ENCODE measurements around the gene METTL8.
"Not testable (repeated sequence)": the region's sequence is repeated elsewhere in the genome, so short reads cannot be mapped to it uniquely, and the experiment has no call there.

The METTL8 gene

DNA sequence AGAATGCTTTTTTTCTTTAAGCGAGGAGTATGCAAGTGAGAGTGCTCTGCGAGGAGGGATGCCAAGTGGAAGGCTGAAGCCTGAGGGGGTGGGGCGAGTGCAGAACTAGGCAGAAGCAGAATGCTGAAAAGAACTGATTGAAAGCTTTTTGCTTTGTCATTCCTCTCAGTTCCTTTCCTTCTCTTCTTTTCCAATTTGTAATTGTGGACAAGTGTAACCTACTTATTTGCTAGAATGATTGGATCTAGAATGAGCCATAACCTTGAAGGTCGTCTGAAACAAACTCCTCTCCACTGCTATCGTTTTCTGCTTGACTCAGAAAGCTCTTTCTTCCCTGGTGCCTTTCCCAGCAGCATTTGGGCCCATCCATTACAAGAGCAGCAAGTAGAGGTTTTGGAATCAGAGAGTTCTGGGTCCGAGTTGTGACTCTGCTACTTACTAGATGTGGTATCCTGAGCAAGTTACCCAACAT is 115.3 kb downstream of the METTL8 start:
- no peak overlapping the region for H3K4me3 ChIP-seq (ENCODE audit: low read length)
- TF ChIP-seq, protein P1, sequence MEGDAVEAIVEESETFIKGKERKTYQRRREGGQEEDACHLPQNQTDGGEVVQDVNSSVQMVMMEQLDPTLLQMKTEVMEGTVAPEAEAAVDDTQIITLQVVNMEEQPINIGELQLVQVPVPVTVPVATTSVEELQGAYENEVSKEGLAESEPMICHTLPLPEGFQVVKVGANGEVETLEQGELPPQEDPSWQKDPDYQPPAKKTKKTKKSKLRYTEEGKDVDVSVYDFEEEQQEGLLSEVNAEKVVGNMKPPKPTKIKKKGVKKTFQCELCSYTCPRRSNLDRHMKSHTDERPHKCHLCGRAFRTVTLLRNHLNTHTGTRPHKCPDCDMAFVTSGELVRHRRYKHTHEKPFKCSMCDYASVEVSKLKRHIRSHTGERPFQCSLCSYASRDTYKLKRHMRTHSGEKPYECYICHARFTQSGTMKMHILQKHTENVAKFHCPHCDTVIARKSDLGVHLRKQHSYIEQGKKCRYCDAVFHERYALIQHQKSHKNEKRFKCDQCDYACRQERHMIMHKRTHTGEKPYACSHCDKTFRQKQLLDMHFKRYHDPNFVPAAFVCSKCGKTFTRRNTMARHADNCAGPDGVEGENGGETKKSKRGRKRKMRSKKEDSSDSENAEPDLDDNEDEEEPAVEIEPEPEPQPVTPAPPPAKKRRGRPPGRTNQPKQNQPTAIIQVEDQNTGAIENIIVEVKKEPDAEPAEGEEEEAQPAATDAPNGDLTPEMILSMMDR (conservative IDR thresholded peaks at IDR 0.05; ENCODE audit: low read length) = no peak
- DNase-seq (ENCODE audit: low read depth) = peak; percentile 17

DNA sequence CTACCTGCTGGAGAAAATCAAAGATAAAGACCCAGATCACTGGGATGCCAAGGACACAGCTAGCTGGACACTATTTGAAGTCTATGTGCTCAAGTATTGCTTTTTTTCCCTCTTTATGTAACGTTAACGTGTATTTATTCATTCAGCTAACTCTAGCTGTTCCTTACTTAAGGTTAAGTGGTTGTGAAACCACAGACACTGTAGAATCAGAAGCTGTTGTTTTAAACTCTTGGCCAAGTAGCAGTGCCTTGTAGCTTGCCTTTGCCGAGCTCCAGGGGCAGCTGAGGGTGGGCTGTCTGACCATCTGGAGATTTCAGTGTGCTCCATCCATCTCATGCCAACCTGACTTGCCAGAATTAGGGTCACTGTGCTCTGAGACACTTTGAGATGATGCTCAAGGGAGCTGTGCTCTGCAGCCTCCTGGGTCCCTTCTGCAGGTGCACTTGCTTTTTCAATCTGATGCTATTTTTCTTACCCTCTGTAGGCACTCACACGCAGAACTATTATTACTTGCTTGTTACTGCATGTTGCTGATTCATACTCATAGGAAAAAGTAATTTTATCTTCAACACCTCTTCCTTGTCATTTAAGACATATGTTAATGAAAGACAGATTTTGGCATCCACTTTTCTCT is 116.2 kb downstream of the METTL8 start:
- H3K4me3 ChIP-seq (ENCODE audit: low read length) = no peak overlapping the region
- TF ChIP-seq, protein P1 (conservative IDR thresholded peaks at IDR 0.05; ENCODE audit: low read length) = no peak
- no peak for DNase-seq (ENCODE audit: low read depth)

- H3K4me3 ChIP-seq (ENCODE audit: low read length) = no peak overlapping the region
- no peak for DNase-seq (ENCODE audit: low read depth)
- TF ChIP-seq, protein P1 (conservative IDR thresholded peaks at IDR 0.05; ENCODE audit: low read length) = no peak
Observed at GRCh38 chr2:171316755-171317337, 116.9 kb downstream of the METTL8 start.

GRCh38 chr2:171316220-171316619 is 117.6 kb downstream of the METTL8 start:
- H3K4me3 ChIP-seq (ENCODE audit: low read length) = no peak overlapping the region
- no peak for DNase-seq (ENCODE audit: low read depth)
- TF ChIP-seq, protein P1 (conservative IDR thresholded peaks at IDR 0.05; ENCODE audit: low read length) = no peak

GRCh38 chr2:171315781-171316180 is 118.0 kb downstream of the METTL8 start:
- no peak for DNase-seq (ENCODE audit: low read depth)
- TF ChIP-seq, protein P1 (conservative IDR thresholded peaks at IDR 0.05; ENCODE audit: low read length) = no peak

DNA sequence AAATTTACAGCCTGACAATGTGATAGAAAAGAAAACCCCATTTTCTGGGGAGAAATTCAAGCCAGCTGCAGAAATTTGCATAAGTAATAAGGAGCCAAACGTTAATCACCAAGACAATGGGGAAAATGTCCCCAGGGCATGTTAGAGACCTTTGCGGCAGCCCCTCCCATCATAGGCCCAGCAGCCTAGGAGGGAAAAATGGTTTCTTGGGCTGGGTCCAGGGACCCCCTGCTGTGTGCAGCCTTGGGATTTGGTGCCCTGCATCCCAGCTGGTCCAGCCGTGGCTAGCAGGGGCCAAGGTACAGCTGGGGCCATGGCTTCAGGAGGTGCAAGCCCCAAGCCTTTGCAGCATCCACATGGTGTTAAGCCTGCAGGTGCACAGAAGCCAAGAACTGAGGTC is 121.6 kb downstream of the METTL8 start:
- not testable (repeated sequence) for DNase-seq (ENCODE audit: low read depth); H3K4me3 ChIP-seq (ENCODE audit: low read length)

More at GRCh38 chr2:171315781-171316180, 118.0 kb downstream of the METTL8 start:
- no peak overlapping the region for H3K4me3 ChIP-seq (ENCODE audit: low read length)

DNA sequence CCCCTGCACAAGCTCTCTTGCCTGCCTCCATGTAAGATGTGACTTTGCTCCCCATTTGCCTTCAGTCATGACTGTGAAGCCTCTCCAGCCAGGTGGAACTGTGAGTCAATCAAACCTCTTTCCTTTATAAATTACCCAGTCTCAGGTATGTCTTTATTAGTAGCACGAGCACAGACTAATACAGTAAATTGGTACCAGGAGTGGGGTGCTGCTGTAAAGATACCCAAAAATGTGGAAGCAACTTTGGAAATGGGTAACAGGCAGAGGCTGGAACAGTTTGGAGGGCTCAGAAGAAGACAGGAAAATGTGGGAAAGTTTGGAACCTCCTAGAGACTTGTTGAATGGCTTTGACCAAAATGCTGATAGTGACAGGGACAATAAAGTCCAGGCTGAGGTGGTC is 122.2 kb downstream of the METTL8 start:
- DNase-seq (ENCODE audit: low read depth); H3K4me3 ChIP-seq (ENCODE audit: low read length): not testable (repeated sequence)

DNA sequence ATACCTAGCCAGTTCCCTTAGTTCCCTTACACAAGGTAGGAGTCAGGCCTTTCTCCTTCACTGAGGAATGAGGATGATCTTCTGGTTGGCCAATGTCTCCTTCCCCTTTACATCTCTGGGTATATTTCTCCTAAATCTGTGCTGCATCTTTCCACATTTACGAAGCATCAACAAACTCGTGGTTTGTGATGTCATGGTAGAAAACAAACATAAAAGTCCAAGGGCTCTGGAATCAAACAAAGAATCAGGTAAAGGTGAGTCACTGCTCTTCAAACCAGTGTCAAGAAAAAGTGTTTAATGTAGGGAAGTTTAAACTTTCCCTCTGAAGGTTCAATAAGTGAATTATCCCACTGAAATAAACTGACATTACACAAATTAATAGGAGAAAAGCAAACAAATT is 122.9 kb downstream of the METTL8 start:
- no peak for DNase-seq (ENCODE audit: low read depth)
- TF ChIP-seq, protein P1 (conservative IDR thresholded peaks at IDR 0.05; ENCODE audit: low read length) = no peak
- H3K4me3 ChIP-seq (ENCODE audit: low read length) = no peak overlapping the region

Data from AG10803 (cell line).